OCI-M2 (cell line): ENCODE results near the gene FIBCD1.
"Not testable (repeated sequence)": the region's sequence is repeated elsewhere in the genome, so short reads cannot be mapped to it uniquely, and the experiment has no call there.

Experiments used
- DNase-seq: peaks from one replicate; lab custom pipeline; 2025; ENCODE audit not compliant: unreplicated experiment; lab: John Stamatoyannopoulos, UW

FIBCD1 gene

GRCh38 chr9:130910670-130911069 is 28.4 kb downstream of the FIBCD1 start:
- not testable (repeated sequence) for DNase-seq

GRCh38 chr9:130910041-130910440 is 29.0 kb downstream of the FIBCD1 start:
- not testable (repeated sequence) for DNase-seq

GRCh38 chr9:130908878-130909355 is 30.1 kb downstream of the FIBCD1 start:
- no peak for DNase-seq

- DNase-seq, result no peak
Observed at GRCh38 chr9:130908146-130908877, 30.7 kb downstream of the FIBCD1 start.

- DNase-seq, result no peak
Observed at GRCh38 chr9:130906735-130907416, 32.2 kb downstream of the FIBCD1 start.

GRCh38 chr9:130905902-130906734 is 32.9 kb downstream of the FIBCD1 start:
- DNase-seq, result no peak

GRCh38 chr9:130905125-130905901 is 33.7 kb downstream of the FIBCD1 start:
- DNase-seq, result no peak

- DNase-seq, result no peak
Observed at GRCh38 chr9:130904070-130905044, 34.7 kb downstream of the FIBCD1 start.

GRCh38 chr9:130903194-130904069 is 35.6 kb downstream of the FIBCD1 start:
- no peak for DNase-seq

GRCh38 chr9:130902204-130903185 is 36.6 kb downstream of the FIBCD1 start:
- no peak for DNase-seq

- no peak for DNase-seq
Observed at GRCh38 chr9:130901498-130902203, 37.4 kb downstream of the FIBCD1 start.

- DNase-seq, result no peak
Observed at GRCh38 chr9:130900701-130901497, 38.1 kb downstream of the FIBCD1 start.

- no peak for DNase-seq
Observed at GRCh38 chr9:130899051-130899748, 39.8 kb downstream of the FIBCD1 start.

GRCh38 chr9:130898552-130898852 is 40.5 kb downstream of the FIBCD1 start:
- DNase-seq, result no peak

- DNase-seq, result no peak
Observed at GRCh38 chr9:130897848-130898551, 41.0 kb downstream of the FIBCD1 start.
